ENCODE data around the gene PEX11G.

DNA sequence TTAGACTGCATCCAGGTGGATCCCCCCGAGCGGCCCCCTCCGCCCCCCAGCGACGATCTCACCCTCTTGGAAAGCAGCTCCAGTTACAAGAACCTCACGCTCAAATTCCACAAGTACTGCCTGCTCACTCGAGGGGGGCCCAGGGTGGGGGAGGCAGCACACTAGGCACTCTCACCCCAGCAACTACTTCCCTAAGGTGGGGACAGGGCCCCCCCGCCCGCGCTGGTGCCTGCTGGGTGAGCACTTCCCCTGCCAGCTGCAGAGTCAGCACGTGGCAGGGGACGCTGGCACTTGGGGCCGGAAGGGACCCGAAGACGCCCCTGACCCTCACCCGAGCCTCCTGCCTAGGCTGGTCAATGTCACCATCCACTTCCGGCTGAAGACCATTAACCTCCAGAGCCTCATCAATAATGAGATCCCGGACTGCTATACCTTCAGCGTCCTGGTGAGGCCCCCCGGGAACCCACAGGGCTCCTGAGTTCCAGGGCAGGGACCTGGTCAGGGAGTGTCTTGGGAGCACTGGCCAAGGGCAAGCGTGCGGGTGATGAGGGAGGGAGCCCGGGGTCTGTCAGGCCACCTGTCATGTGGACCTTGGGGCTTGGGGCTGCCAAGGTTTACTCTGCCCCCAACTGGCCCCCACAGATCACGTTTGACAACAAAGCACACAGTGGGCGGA lies 38.8 kb upstream of the PEX11G start:
- TF ChIP-seq, protein P1, sequence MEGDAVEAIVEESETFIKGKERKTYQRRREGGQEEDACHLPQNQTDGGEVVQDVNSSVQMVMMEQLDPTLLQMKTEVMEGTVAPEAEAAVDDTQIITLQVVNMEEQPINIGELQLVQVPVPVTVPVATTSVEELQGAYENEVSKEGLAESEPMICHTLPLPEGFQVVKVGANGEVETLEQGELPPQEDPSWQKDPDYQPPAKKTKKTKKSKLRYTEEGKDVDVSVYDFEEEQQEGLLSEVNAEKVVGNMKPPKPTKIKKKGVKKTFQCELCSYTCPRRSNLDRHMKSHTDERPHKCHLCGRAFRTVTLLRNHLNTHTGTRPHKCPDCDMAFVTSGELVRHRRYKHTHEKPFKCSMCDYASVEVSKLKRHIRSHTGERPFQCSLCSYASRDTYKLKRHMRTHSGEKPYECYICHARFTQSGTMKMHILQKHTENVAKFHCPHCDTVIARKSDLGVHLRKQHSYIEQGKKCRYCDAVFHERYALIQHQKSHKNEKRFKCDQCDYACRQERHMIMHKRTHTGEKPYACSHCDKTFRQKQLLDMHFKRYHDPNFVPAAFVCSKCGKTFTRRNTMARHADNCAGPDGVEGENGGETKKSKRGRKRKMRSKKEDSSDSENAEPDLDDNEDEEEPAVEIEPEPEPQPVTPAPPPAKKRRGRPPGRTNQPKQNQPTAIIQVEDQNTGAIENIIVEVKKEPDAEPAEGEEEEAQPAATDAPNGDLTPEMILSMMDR (conservative IDR thresholded peaks at IDR 0.05), result no peak
- TF ChIP-seq ZFX (IDR thresholded peaks at IDR 0.05), result no peak
